WERI-Rb-1 (cell line): ENCODE data around the gene ST3GAL3.

Experiments
- DNase-seq: peaks from one replicate; pipeline ENCODE4 v3.0.0-alpha.2; 2020
- H3K27ac ChIP-seq: fragments of 250-450 bp; sonication (Bioruptor Pico); 2 replicates; pipeline ENCODE4 v1.5.1; 2020; ENCODE audit warnings: mild to moderate bottlenecking, moderate library complexity
- H3K27me3 ChIP-seq: fragments of 250-450 bp; sonication (Bioruptor Pico); 2 replicates; pipeline ENCODE4 v1.5.1; 2021; ENCODE audit warnings: mild to moderate bottlenecking, low read depth, moderate library complexity; ENCODE audit not compliant: insufficient read depth, severe bottlenecking
- H3K36me3 ChIP-seq: fragments of 250-450 bp; sonication (Bioruptor Pico); 2 replicates; pipeline ENCODE4 v1.5.1; 2020; ENCODE audit warnings: mild to moderate bottlenecking, moderate library complexity
- H3K4me3 ChIP-seq: 2 replicates; pipeline ENCODE4 v1.5.1; 2011; ENCODE audit warnings: low read depth, mild to moderate bottlenecking, control low read depth, low read length
- H3K9me3 ChIP-seq: fragments of 250-450 bp; sonication (Bioruptor Pico); 2 replicates; pipeline ENCODE4 v1.5.1; 2021; ENCODE audit warnings: mild to moderate bottlenecking, moderate library complexity; ENCODE audit not compliant: severe bottlenecking
- TF ChIP-seq, protein P1 (sequence below): IDR thresholded peaks from 2 replicates; pipeline ENCODE4 v1.5.1; 2011; ENCODE audit warnings: low read depth, mild to moderate bottlenecking, control low read depth, inconsistent platforms, low read length

The ST3GAL3 gene

DNA sequence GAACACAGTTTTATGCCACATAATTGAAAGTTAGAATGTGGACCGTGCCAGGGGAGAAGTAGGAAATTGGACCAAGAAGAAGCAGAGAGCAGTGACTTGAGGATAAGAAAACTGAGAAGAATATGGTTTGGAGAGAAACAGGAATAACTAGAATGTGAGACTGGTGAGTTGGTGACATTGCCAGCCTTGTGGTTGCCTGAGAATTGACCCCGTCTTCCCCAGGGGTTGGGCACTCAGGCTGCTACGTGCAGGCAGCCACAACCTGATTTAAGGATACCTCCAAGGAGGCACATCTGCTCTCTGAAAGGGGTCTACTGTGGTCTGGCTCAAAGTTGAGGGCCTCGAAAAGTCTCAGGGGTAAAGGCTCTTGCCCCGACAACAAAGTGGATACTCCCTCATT is 114.1 kb downstream of the ST3GAL3 start:
- H3K9me3 ChIP-seq = peaks cover 6% of the 10 kb centered on the region
- TF ChIP-seq, protein P1, sequence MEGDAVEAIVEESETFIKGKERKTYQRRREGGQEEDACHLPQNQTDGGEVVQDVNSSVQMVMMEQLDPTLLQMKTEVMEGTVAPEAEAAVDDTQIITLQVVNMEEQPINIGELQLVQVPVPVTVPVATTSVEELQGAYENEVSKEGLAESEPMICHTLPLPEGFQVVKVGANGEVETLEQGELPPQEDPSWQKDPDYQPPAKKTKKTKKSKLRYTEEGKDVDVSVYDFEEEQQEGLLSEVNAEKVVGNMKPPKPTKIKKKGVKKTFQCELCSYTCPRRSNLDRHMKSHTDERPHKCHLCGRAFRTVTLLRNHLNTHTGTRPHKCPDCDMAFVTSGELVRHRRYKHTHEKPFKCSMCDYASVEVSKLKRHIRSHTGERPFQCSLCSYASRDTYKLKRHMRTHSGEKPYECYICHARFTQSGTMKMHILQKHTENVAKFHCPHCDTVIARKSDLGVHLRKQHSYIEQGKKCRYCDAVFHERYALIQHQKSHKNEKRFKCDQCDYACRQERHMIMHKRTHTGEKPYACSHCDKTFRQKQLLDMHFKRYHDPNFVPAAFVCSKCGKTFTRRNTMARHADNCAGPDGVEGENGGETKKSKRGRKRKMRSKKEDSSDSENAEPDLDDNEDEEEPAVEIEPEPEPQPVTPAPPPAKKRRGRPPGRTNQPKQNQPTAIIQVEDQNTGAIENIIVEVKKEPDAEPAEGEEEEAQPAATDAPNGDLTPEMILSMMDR = no peak
- H3K36me3 ChIP-seq = no peaks in the 10 kb centered on the region
- no peak overlapping the region for H3K4me3 ChIP-seq
- no peaks in the 10 kb centered on the region for H3K27me3 ChIP-seq
- no peak for DNase-seq
- H3K27ac ChIP-seq = no peak overlapping the region

DNA sequence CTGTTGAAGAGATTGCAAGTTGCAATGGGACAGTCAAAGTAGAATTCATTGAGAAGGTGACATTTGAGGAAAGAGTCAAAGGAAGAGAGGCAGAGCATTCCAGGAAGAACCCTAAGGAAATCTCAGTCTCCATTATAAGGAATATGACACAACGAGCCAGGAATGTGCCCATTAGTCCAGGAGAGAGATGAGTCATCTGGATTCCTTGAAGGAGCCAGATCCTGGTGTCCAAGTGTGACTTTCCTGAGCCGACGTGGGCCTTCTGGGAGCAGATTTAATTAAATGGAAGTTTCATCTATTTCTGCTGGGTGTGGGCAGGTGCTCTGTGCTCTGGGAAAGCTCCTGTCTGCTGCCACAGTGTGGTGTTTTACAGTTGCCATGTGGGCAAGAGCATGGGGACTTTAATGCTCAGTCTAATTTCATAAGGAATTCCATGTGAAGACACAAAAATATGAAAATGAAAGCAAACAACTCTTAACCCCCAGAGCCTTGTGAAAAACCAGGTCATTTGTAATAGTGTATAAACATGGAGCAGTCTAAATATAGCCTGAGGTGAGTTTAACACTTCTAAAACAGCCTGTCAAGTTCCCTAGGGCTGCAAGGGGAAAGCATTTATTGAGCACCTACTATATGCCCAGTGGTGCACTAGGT is 114.8 kb downstream of the ST3GAL3 start:
- no peak for DNase-seq
- Histone ChIP-seq H3K36me3 (no peaks in the 10 kb centered on the region), H3K27me3 (no peaks in the 10 kb centered on the region), H3K9me3 (peaks cover 6% of the 10 kb centered on the region), H3K27ac (no peak overlapping the region), H3K4me3 (no peak overlapping the region)
- TF ChIP-seq, protein P1 = no peak

GRCh38 chr1:43824795-43825194 is 117.5 kb downstream of the ST3GAL3 start:
- Histone ChIP-seq H3K9me3 (no peaks in the 10 kb centered on the region), H3K36me3 (no peaks in the 10 kb centered on the region), H3K4me3 (no peak overlapping the region), H3K27ac (no peak overlapping the region), H3K27me3 (no peaks in the 10 kb centered on the region)
- TF ChIP-seq, protein P1 = no peak
- DNase-seq = no peak

DNA sequence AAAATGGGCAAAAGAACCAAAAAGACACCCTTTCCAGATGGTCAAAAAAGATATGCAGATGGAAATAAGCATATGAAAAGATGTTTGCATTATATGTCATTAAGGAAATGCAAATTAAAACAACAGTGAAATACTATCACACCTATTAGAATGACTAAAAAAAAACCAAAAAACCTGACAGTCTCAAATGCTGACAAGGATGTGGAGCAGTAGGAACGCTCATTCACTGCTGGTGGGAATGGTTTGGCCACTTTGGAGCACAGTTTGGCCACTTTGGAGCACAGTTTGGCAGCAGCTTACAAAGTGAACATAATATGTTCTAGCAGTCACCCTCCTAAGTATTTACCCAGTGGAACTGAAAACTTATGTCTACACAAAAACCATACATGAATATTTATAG is 121.2 kb downstream of the ST3GAL3 start:
- Histone ChIP-seq H3K4me3 (no peak overlapping the region), H3K27ac (no peak overlapping the region), H3K36me3 (no peaks in the 10 kb centered on the region), H3K27me3 (no peaks in the 10 kb centered on the region), H3K9me3 (no peaks in the 10 kb centered on the region)
- no peak for DNase-seq
- TF ChIP-seq, protein P1 = no peak

DNA sequence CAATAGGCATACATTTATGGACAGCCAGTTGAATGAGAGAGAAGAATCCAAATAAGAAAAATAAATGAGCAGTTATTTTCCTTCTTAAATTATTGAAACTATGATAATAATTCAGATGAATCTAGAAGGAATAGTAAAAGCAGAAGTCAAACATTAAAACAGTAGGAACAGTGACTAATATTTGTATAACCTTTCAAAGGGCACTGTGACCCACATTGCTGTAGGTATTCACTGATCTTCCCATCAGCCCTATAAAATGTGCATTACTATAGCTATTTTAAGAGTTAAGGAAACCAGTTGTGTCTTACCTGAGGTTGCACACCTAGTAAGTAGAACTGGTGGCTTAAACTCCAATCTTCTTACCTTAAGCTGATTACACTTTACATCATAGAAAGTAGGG is 123.5 kb downstream of the ST3GAL3 start:
- Histone ChIP-seq H3K4me3 (no peak overlapping the region), H3K27me3 (no peaks in the 10 kb centered on the region), H3K27ac (no peak overlapping the region), H3K36me3 (no peaks in the 10 kb centered on the region), H3K9me3 (no peaks in the 10 kb centered on the region)
- DNase-seq = no peak
- TF ChIP-seq, protein P1 = no peak

- Histone ChIP-seq H3K36me3 (no peaks in the 10 kb centered on the region), H3K9me3 (no peaks in the 10 kb centered on the region), H3K27me3 (no peaks in the 10 kb centered on the region), H3K4me3 (no peak overlapping the region), H3K27ac (no peak overlapping the region)
- TF ChIP-seq, protein P1 = no peak
- no peak for DNase-seq
Observed at GRCh38 chr1:43831851-43832250, 124.5 kb downstream of the ST3GAL3 start.
